Pancreas (tissue), 10 donors: ENCODE results near the gene SHROOM3. TPM values are rescaled to one million over a fixed set of nuclear protein-coding genes. Genes with fewer than 3 reads are reported as not detected.

Experiments
- ATAC-seq, 4 donors: fragments of 200-7000 bp; cut with Tn5 transposase; one replicate each; pipeline versions ENCODE4 v1.8.0 to v1.9.1; 2020; ENCODE audit warnings: mild to moderate bottlenecking in 4 of 4, moderate library complexity in 4 of 4
- DNase-seq, 6 donors: peaks; one replicate each; pipeline ENCODE4 v3.0.0-alpha.2; 2020
- FAIRE-seq: peaks from 2 replicates; lab custom pipeline; 2012; peaks lifted over from hg19 to GRCh38; lab: Jason Lieb, UNC
- H3K27ac ChIP-seq, 4 donors: fragments of 200-600 bp; sonication (generic); 1 replicate in 3 of 4; 2 replicates in 1 of 4; pipeline versions ENCODE4 v1.5.0 to v1.8.0; 2020
- H3K27me3 ChIP-seq, 4 donors: fragments of 200-600 bp; one replicate each; pipeline ENCODE4 v1.8.0; 2021
- H3K36me3 ChIP-seq, 3 donors: fragments of 200-600 bp; sonication (generic) in 1 of 3; one replicate each; pipeline versions ENCODE4 v1.5.0 to v1.8.0; 2020 to 2021
- H3K4me1 ChIP-seq, 3 donors: fragments of 200-600 bp; one replicate each; pipeline ENCODE4 v1.8.0; 2021
- H3K4me3 ChIP-seq, 4 donors: fragments of 200-600 bp; sonication (generic) in 2 of 4; one replicate each; pipeline versions ENCODE4 v1.5.0 to v1.8.0; 2020 to 2021
- H3K9me3 ChIP-seq, 4 donors: fragments of 200-600 bp; one replicate each; pipeline ENCODE4 v1.8.0; 2021
- CTCF ChIP-seq, 4 donors: fragments of 200-600 bp; sonication (generic) in 3 of 4; IDR thresholded peaks; one replicate each; pipeline versions ENCODE4 v1.5.0 to v1.8.0; 2021; ENCODE audit warnings: antibody characterized with exemption in 4 of 4
- WGBS, 2 donors: extraction: QIAGEN DNeasy Blood & Tissue Kit; methylation state at CpG; one replicate each; pipeline ENCODE4 v1.1.7; 2013; 5-methylcytosine and 5-hydroxymethylcytosine counted together
- intact Hi-C, 3 donors: fragments of 100-400 bp; cut with DNase I; formaldehyde crosslinking; loops; one replicate each; pipeline versions ENCODE4 v1.11.1 to v1.14.2; 2022
- polyA plus RNA-seq, 2 donors: library from polyadenylated mRNA; stranded (reverse); fragments of 200-250 nt; gene quantifications; one replicate each; pipeline ENCODE4 v1.2.3, GENCODE V29; 2013
- total RNA-seq, 6 donors: library from RNA; stranded (reverse); fragmentation: NEBNext Ultra II Directional in 4 of 6; extraction: Animal tissue kit (Norgen Biotek cat#: 25700) in 4 of 6; gene quantifications; one replicate each; pipeline versions ENCODE4 v1.2.1 to v1.2.4, GENCODE V29; 2021 to 2023
- donor health status: healthy with polysubstance abuse.
- donor health status: DM: no; HTN: no; CAD: no; lungs with moderate emphysema.
- donor health status: DM: no; HTN: no; CAD: no.
- donor health status: control.
- donor health status: control.
- donor health status: Bipolar disorder and iron deficiency.
- donor health status: DM: yes; HTN: yes; CAD: no.
- donor health status: DM: no; HTN: no; CAD: no.
- donor health status: DM: no; HTN: no; CAD: no.
- donor health status: DM: yes; HTN: yes; CAD: no.

The SHROOM3 gene
- total and polyA plus RNA-seq, 8 donors = 6.2 to 43.5 (median 17.1) TPM

- Histone ChIP-seq H3K36me3 (peaks cover 0 to 22% (median 0%) of the 10 kb centered on the region in 3 donors), H3K27me3 (no peaks in the 10 kb centered on the region), H3K27ac (no peak overlapping the region), H3K9me3 (no peaks in the 10 kb centered on the region), H3K4me3 (no peak overlapping the region), H3K4me1 (no peaks in the 10 kb centered on the region)
- FAIRE-seq = peak; percentile 61
- intact Hi-C loops = no loop called here
- TF ChIP-seq CTCF (IDR thresholded peaks at IDR 0.05) = no peak
- WGBS, 2 donors = 78 to 83% methylated on average over 3 of the region's 3 CpGs
- no peak for DNase-seq
- ATAC-seq = no peak
Observed at GRCh38 chr4:76736414-76736813, 301.4 kb downstream of the SHROOM3 start.

GRCh38 chr4:76737180-76737579, 302.2 kb downstream of the SHROOM3 start:
- H3K4me3 ChIP-seq = no peak overlapping the region
- H3K27ac ChIP-seq = no peak overlapping the region
- 84 to 85% methylated on average over 2 of the region's 2 CpGs for WGBS, 2 donors
- TF ChIP-seq CTCF (IDR thresholded peaks at IDR 0.05) = no peak
- FAIRE-seq (no peak), ATAC-seq (no peak), DNase-seq (no peak)
- no peaks in the 10 kb centered on the region for H3K9me3 ChIP-seq
- intact Hi-C loops = no loop called here
- H3K27me3 ChIP-seq = no peaks in the 10 kb centered on the region
- peaks cover 0 to 22% (median 0%) of the 10 kb centered on the region in 3 donors for H3K36me3 ChIP-seq
- no peaks in the 10 kb centered on the region for H3K4me1 ChIP-seq

- H3K27ac ChIP-seq = peak overlapping the region in 1 of 4 donors; percentile 1
- H3K27me3 ChIP-seq = no peaks in the 10 kb centered on the region
- intact Hi-C loops = no loop called here
- WGBS, 2 donors = 41 to 46% methylated on average over 2 of the region's 2 CpGs
- FAIRE-seq (no peak), ATAC-seq (no peak), DNase-seq (no peak)
- TF ChIP-seq CTCF (IDR thresholded peaks at IDR 0.05) = no peak
- H3K4me1 ChIP-seq = no peaks in the 10 kb centered on the region
- peaks cover 0 to 22% (median 0%) of the 10 kb centered on the region in 3 donors for H3K36me3 ChIP-seq
- no peaks in the 10 kb centered on the region for H3K9me3 ChIP-seq
- no peak overlapping the region for H3K4me3 ChIP-seq
Observed at GRCh38 chr4:76737771-76738085, 302.7 kb downstream of the SHROOM3 start.

- intact Hi-C loops = no loop called here
- 51 to 57% methylated on average over 5 of the region's 5 CpGs for WGBS, 2 donors
Observed at GRCh38 chr4:76738086-76738931, 303.3 kb downstream of the SHROOM3 start.

More at GRCh38 chr4:76738086-76738931, 303.3 kb downstream of the SHROOM3 start:
- Histone ChIP-seq H3K27ac (peak overlapping the region in 1 of 4 donors; percentile 1), H3K27me3 (no peaks in the 10 kb centered on the region), H3K36me3 (peaks cover 0 to 19% (median 0%) of the 10 kb centered on the region in 3 donors), H3K4me3 (no peak overlapping the region), H3K4me1 (no peaks in the 10 kb centered on the region), H3K9me3 (no peaks in the 10 kb centered on the region)
- TF ChIP-seq CTCF (IDR thresholded peaks at IDR 0.05) = no peak
- peak in 1 of 6 donors; percentile 23 for DNase-seq
- ATAC-seq = peak; percentile 51 to 77 (median 62)
- FAIRE-seq = no peak
